Testis (tissue), 2 donors: ENCODE measurements around the gene TM4SF4.

Source experiments
- CTCF ChIP-seq, 3 experiments: fragments of 450-650 bp in 2 of 3; fragments of 200-600 bp in 1 of 3; sonication (generic) in 1 of 3; IDR thresholded peaks; one replicate each; pipeline ENCODE4 v1.5.1; 2016 to 2019; ENCODE audit warnings: antibody characterized with exemption in 3 of 3, mild to moderate bottlenecking in 2 of 3, moderate library complexity in 1 of 3
- POLR2A ChIP-seq: fragments of 450-650 bp; IDR thresholded peaks from one replicate; pipeline ENCODE4 v1.6.1; 2017; ENCODE audit warnings: antibody characterized with exemption, mild to moderate bottlenecking, moderate library complexity

GRCh38 chr3:149435996-149436885 is 38.3 kb upstream of the TM4SF4 start:
- TF ChIP-seq CTCF (IDR thresholded peaks at IDR 0.05) (no peak), POLR2A (no peak)
